ENCODE results near the gene IRX4. TPM values are rescaled to one million over a fixed set of nuclear protein-coding genes. Genes with fewer than 3 reads are reported as not detected.

IRX4 gene
- polyA plus RNA-seq, 1 donor, result 1.3 TPM

GRCh38 chr5:1892211-1892610 lies 9.5 kb upstream of the IRX4 start:
- no peak for DNase-seq (ENCODE audit: low read depth)

- DNase-seq (ENCODE audit: low read depth), result no peak
These were observed 8.7 kb upstream of the IRX4 start for GRCh38 chr5:1891391-1891790.

- DNase-seq (ENCODE audit: low read depth), result no peak
These were observed 7.6 kb upstream of the IRX4 start for GRCh38 chr5:1890296-1890695.

- DNase-seq (ENCODE audit: low read depth), result no peak
These were observed 6.8 kb upstream of the IRX4 start for GRCh38 chr5:1889321-1890065.

GRCh38 chr5:1888541-1889251 lies 6.0 kb upstream of the IRX4 start:
- no peak for DNase-seq (ENCODE audit: low read depth)

- DNase-seq (ENCODE audit: low read depth), result no peak
These were observed 5.0 kb upstream of the IRX4 start for GRCh38 chr5:1887588-1888360.

GRCh38 chr5:1886846-1887587 lies 4.3 kb upstream of the IRX4 start:
- DNase-seq (ENCODE audit: low read depth), result no peak

GRCh38 chr5:1885868-1886845 lies 3.4 kb upstream of the IRX4 start:
- DNase-seq (ENCODE audit: low read depth), result no peak

GRCh38 chr5:1885404-1885755 lies 2.7 kb upstream of the IRX4 start:
- no peak for DNase-seq (ENCODE audit: low read depth)

- no peak for DNase-seq (ENCODE audit: low read depth)
These were observed 2.1 kb upstream of the IRX4 start for GRCh38 chr5:1884678-1885403.

- DNase-seq (ENCODE audit: low read depth), result no peak
These were observed 1.4 kb upstream of the IRX4 start for GRCh38 chr5:1883925-1884677.

GRCh38 chr5:1883120-1883924 lies 597 bp upstream of the IRX4 start:
- DNase-seq (ENCODE audit: low read depth), result no peak

- no peak for DNase-seq (ENCODE audit: low read depth)
These were observed 891 bp downstream of the IRX4 start for GRCh38 chr5:1881731-1882336.

GRCh38 chr5:1881098-1881572 lies 1.6 kb downstream of the IRX4 start:
- DNase-seq (ENCODE audit: low read depth), result no peak

- no peak for DNase-seq (ENCODE audit: low read depth)
These were observed 2.2 kb downstream of the IRX4 start for GRCh38 chr5:1880377-1881025.

GRCh38 chr5:1879292-1880263 lies 3.1 kb downstream of the IRX4 start:
- no peak for DNase-seq (ENCODE audit: low read depth)

Measured in forelimb muscle (tissue), 1 donor.